IMR-90 (cell line): Measurements from ENCODE around the gene VPS26B. TPM values are rescaled to one million over a fixed set of nuclear protein-coding genes. Genes with fewer than 3 reads are reported as not detected.

ENCODE experiments used
- ATAC-seq: fragments of 200-7000 bp; cut with Tn5 transposase; 2 replicates; pipeline ENCODE4 v1.9.1; 2020; ENCODE audit warnings: low read depth, mild to moderate bottlenecking, moderate library complexity
- BruUV-seq: library from RNA; stranded (reverse); fragments of 400-500 nt; replicated peaks from 2 replicates; lab custom pipeline; 2021; lab: Mats Ljungman, UMichigan
- CTCF ChIA-PET: fragments of 300-600 bp; formaldehyde crosslinking; extraction: SDS; loops from one replicate; lab custom pipeline; 2021; ENCODE audit warnings: antibody characterized with exemption; lab: Yijun Ruan, JAX
- POLR2A ChIA-PET: fragments of 300-600 bp; sonication (Branson Sonifier 250); formaldehyde crosslinking; loops from one replicate; lab custom pipeline; 2022; ENCODE audit warnings: antibody characterized with exemption; ENCODE audit not compliant: unreplicated experiment; lab: Charles Lee
- DNase-seq: peaks from one replicate; pipeline ENCODE4 v3.0.0; 2013
- H2AFZ ChIP-seq: replicated peaks from 2 replicates; pipeline ENCODE3; 2013; ENCODE audit warnings: low read length, mild to moderate bottlenecking; ENCODE audit not compliant: poor library complexity
- H2AK5ac ChIP-seq: 2 replicates; pipeline ENCODE4 v1.6.1; 2013; ENCODE audit warnings: low read depth, low read length, inconsistent platforms
- H2AK9ac ChIP-seq: replicated peaks from 2 replicates; pipeline ENCODE3; 2013; ENCODE audit warnings: mild to moderate bottlenecking, low read depth, low read length, moderate library complexity; ENCODE audit not compliant: poor library complexity
- H2BK120ac ChIP-seq: 2 replicates; pipeline ENCODE4 v1.6.1; 2013; ENCODE audit warnings: low read depth, low read length, inconsistent platforms
- H2BK15ac ChIP-seq: 3 replicates; pipeline ENCODE4 v1.6.1; 2013; ENCODE audit warnings: low read depth, low read length, inconsistent platforms
- H2BK20ac ChIP-seq: 2 replicates; pipeline ENCODE4 v1.6.1; 2013; ENCODE audit warnings: low read depth, mild to moderate bottlenecking, inconsistent platforms, low read length, moderate library complexity
- H2BK5ac ChIP-seq: 2 replicates; pipeline ENCODE4 v1.6.1; 2013; ENCODE audit warnings: mild to moderate bottlenecking, low read depth, low read length, inconsistent platforms; ENCODE audit not compliant: poor library complexity, severe bottlenecking
- H3K14ac ChIP-seq: replicated peaks from 2 replicates; pipeline ENCODE4 v1.6.1; 2013; ENCODE audit warnings: low read depth, low read length, inconsistent platforms
- H3K18ac ChIP-seq: 2 replicates; pipeline ENCODE4 v1.6.1; 2013; ENCODE audit warnings: low read depth, low read length, control low read depth
- H3K23ac ChIP-seq: 2 replicates; pipeline ENCODE4 v1.6.1; 2013; ENCODE audit warnings: low read depth, low read length, inconsistent platforms
- H3K27ac ChIP-seq: 2 replicates; pipeline ENCODE4 v1.5.1; 2013; ENCODE audit warnings: mild to moderate bottlenecking, control low read depth, low read length; ENCODE audit not compliant: insufficient read depth
- H3K27me3 ChIP-seq: 2 replicates; pipeline ENCODE4 v1.6.1; 2013; ENCODE audit warnings: low read length; ENCODE audit not compliant: control insufficient read depth, insufficient read depth
- H3K36me3 ChIP-seq: 2 replicates; pipeline ENCODE4 v1.6.1; 2013; ENCODE audit warnings: low read length, mixed read lengths; ENCODE audit not compliant: control insufficient read depth, insufficient read depth
- H3K4ac ChIP-seq: 2 replicates; pipeline ENCODE4 v1.6.1; 2013; ENCODE audit warnings: low read depth, low read length, inconsistent platforms
- H3K4me1 ChIP-seq: 2 replicates; pipeline ENCODE4 v1.6.1; 2013; ENCODE audit warnings: low read length, mixed read lengths; ENCODE audit not compliant: control insufficient read depth, insufficient read depth
- H3K4me2 ChIP-seq: 2 replicates; pipeline ENCODE4 v1.6.1; 2013; ENCODE audit warnings: low read depth, mild to moderate bottlenecking, control low read depth, low read length, moderate library complexity
- H3K4me3 ChIP-seq: 2 replicates; pipeline ENCODE4 v1.5.1; 2013; ENCODE audit warnings: low read depth, mild to moderate bottlenecking, control low read depth, low read length, moderate library complexity; ENCODE audit not compliant: insufficient read depth
- H3K56ac ChIP-seq: 2 replicates; pipeline ENCODE4 v1.6.1; 2013; ENCODE audit warnings: low read length, inconsistent platforms; ENCODE audit not compliant: insufficient read depth; ENCODE audit errors: extremely low read depth
- H3K79me1 ChIP-seq, 2 experiments: 2 replicates each; pipeline ENCODE4 v1.6.1; 2013; ENCODE audit warnings: low read length in 2 of 2, inconsistent platforms in 1 of 2, low read depth in 1 of 2
- H3K9ac ChIP-seq: 2 replicates; pipeline ENCODE4 v1.6.1; 2013; ENCODE audit warnings: low read depth, low read length, control low read depth
- H3K9me1 ChIP-seq: 2 replicates; pipeline ENCODE4 v1.6.1; 2013; ENCODE audit warnings: low read length, inconsistent platforms; ENCODE audit not compliant: insufficient read depth
- H3K9me3 ChIP-seq: 2 replicates; pipeline ENCODE4 v1.6.1; 2013; ENCODE audit warnings: low read length; ENCODE audit not compliant: control insufficient read depth, insufficient read depth
- H4K20me1 ChIP-seq: 2 replicates; pipeline ENCODE4 v1.6.1; 2013; ENCODE audit warnings: low read length, inconsistent platforms; ENCODE audit not compliant: insufficient read depth
- H4K5ac ChIP-seq: 2 replicates; pipeline ENCODE4 v1.6.1; 2013; ENCODE audit warnings: mild to moderate bottlenecking, low read depth, low read length, control low read depth
- H4K8ac ChIP-seq, 2 experiments: 2 replicates each; pipeline ENCODE4 v1.6.1; 2013; ENCODE audit warnings: low read depth in 2 of 2, low read length in 2 of 2, control low read depth in 1 of 2, inconsistent platforms in 1 of 2
- H4K91ac ChIP-seq: 2 replicates; pipeline ENCODE4 v1.6.1; 2013; ENCODE audit warnings: low read depth, low read length, inconsistent platforms; ENCODE audit not compliant: insufficient read depth
- BHLHE40 ChIP-seq: fragments of 150-350 bp; IDR thresholded peaks from 2 replicates; pipeline ENCODE4 v1.6.1; 2016; ENCODE audit warnings: mild to moderate bottlenecking, low read depth, low read length
- CEBPB ChIP-seq: IDR thresholded peaks from 2 replicates; pipeline ENCODE4 v1.6.1; 2012; ENCODE audit warnings: low read depth, low read length, improper control_type of control experiment
- CHD1 ChIP-seq: IDR thresholded peaks from 2 replicates; pipeline ENCODE4 v1.6.1; 2012; ENCODE audit warnings: low read depth, low read length, improper control_type of control experiment
- CTCF ChIP-seq: conservative IDR thresholded peaks from 2 replicates; pipeline ENCODE4 v1.5.1; 2012; ENCODE audit warnings: mild to moderate bottlenecking, low read depth, low read length, improper control_type of control experiment
- ELK1 ChIP-seq: fragments of 150-350 bp; IDR thresholded peaks from 2 replicates; pipeline ENCODE4 v1.6.1; 2016; ENCODE audit warnings: low read depth, mild to moderate bottlenecking, low read length, moderate library complexity, borderline replicate concordance
- FOS ChIP-seq: fragments of 150-350 bp; IDR thresholded peaks from 2 replicates; pipeline ENCODE4 v1.6.1; 2016; ENCODE audit warnings: low read depth, low read length
- MAFK ChIP-seq: IDR thresholded peaks from 2 replicates; pipeline ENCODE4 v1.6.1; 2012; ENCODE audit warnings: low read depth, low read length, improper control_type of control experiment
- MAZ ChIP-seq: IDR thresholded peaks from 2 replicates; pipeline ENCODE4 v1.6.1; 2012; ENCODE audit warnings: low read depth, mild to moderate bottlenecking, low read length, improper control_type of control experiment, moderate library complexity, borderline replicate concordance
- NFE2L2 ChIP-seq: fragments of 150-350 bp; IDR thresholded peaks from 2 replicates; pipeline ENCODE4 v1.6.1; 2016; ENCODE audit warnings: low read depth, mild to moderate bottlenecking, low read length
- POLR2A ChIP-seq: IDR thresholded peaks from 2 replicates; pipeline ENCODE4 v1.6.1; 2012; ENCODE audit warnings: mild to moderate bottlenecking, low read depth, low read length
- RAD21 ChIP-seq: IDR thresholded peaks from 2 replicates; pipeline ENCODE4 v1.6.1; 2012; ENCODE audit warnings: low read length, improper control_type of control experiment
- RCOR1 ChIP-seq: IDR thresholded peaks from 2 replicates; pipeline ENCODE4 v1.6.1; 2012; ENCODE audit warnings: mild to moderate bottlenecking, low read length, improper control_type of control experiment; ENCODE audit not compliant: insufficient replicate concordance
- RFX5 ChIP-seq: IDR thresholded peaks from 2 replicates; pipeline ENCODE4 v1.8.0; 2012; ENCODE audit warnings: low read depth, mild to moderate bottlenecking, low read length, moderate library complexity
- SMC3 ChIP-seq: fragments of 150-350 bp; IDR thresholded peaks from 2 replicates; pipeline ENCODE4 v1.6.1; 2016; ENCODE audit warnings: low read depth, mild to moderate bottlenecking, antibody characterized with exemption, low read length, moderate library complexity
- USF2 ChIP-seq: fragments of 150-350 bp; IDR thresholded peaks from 2 replicates; pipeline ENCODE4 v1.6.1; 2017; ENCODE audit warnings: mild to moderate bottlenecking, antibody characterized with exemption, low read length, low read depth
- WGBS, 2 experiments: methylation state at CpG; one replicate each; pipeline versions ENCODE4 v1.1.5 to v1.1.7; 2013; ENCODE audit warnings: missing lambda C conversion rate in 2 of 2; ENCODE audit not compliant: insufficient read length in 1 of 2; ENCODE audit errors: extremely low coverage in 2 of 2; 5-methylcytosine and 5-hydroxymethylcytosine counted together
- dilution Hi-C: fragments of 300-500 bp; cut with HindIII; formaldehyde crosslinking; loops from one replicate; pipeline ENCODE4 v1.14.3; 2018; ENCODE audit warnings: low sequenced_read_pairs; ENCODE audit not compliant: unreplicated experiment
- in situ Hi-C: fragments of 300-500 bp; cut with MboI; formaldehyde crosslinking; loops from 3 replicates; pipeline ENCODE4 v1.14.3; 2019; ENCODE audit warnings: low sequenced_read_pairs, inconsistent platforms, mixed read lengths
- intact Hi-C: fragments of 100-400 bp; cut with micrococcal nuclease; formaldehyde crosslinking; loops from 2 replicates; pipeline ENCODE4 v1.10.0; 2022
- polyA plus RNA-seq, 3 experiments: library from polyadenylated mRNA; depleted of rRNA; stranded (reverse); fragments of >200 nt; gene quantifications; 2 replicates each; pipeline ENCODE4 v1.2.3, GENCODE V29; 2012; ENCODE audit warnings: low replicate concordance in 1 of 3
- total RNA-seq: library from RNA; depleted of rRNA; stranded (reverse); fragments of >200 nt; gene quantifications from 2 replicates; pipeline ENCODE4 v1.2.3, GENCODE V29; 2012

The VPS26B gene
- total and polyA plus RNA-seq, 2 of the 4 experiments (the other 2 are of a cell fraction), result 41.6 to 51.1 TPM

- Histone ChIP-seq H2AFZ (no peak overlapping the region), H2AK5ac (no peak overlapping the region), H3K9me3 (peaks cover 9% of the 10 kb centered on the region), H2BK120ac (no peak overlapping the region), H3K36me3 (no peaks in the 10 kb centered on the region), H3K4ac (no peak overlapping the region), H4K20me1 (no peaks in the 10 kb centered on the region), H3K23ac (no peak overlapping the region), H3K4me3 (no peak overlapping the region), H2BK20ac (no peak overlapping the region), H3K4me1 (no peaks in the 10 kb centered on the region), H3K56ac (no peak overlapping the region), H3K27me3 (peaks cover 15% of the 10 kb centered on the region), H4K91ac (no peak overlapping the region), H3K18ac (no peak overlapping the region), H2AK9ac (no peak overlapping the region), H3K14ac (no peak overlapping the region), H3K27ac (no peak overlapping the region), H2BK5ac (no peak overlapping the region), H4K5ac (no peak overlapping the region), H2BK15ac (no peak overlapping the region), H3K9ac (no peak overlapping the region), H3K4me2 (no peak overlapping the region), H4K8ac (no peak overlapping the region), H3K79me1 (no peaks in the 10 kb centered on the region), H3K9me1 (no peaks in the 10 kb centered on the region)
- ChIA-PET POLR2A (no interaction called here), CTCF (no interaction called here)
- dilution Hi-C loops (no loop called here), in situ Hi-C loops (no loop called here), intact Hi-C loops (no loop called here)
- no TSS peak for BruUV-seq
- WGBS, 2 experiments, result 79% methylated on average over 10 of the region's 22 CpGs; no CpG with 5 or more reads in 1 of the 2 experiments
- ATAC-seq (no peak), DNase-seq (no peak)
- TF ChIP-seq RFX5 (no peak), MAFK (no peak), USF2 (no peak), RAD21 (no peak), SMC3 (no peak), BHLHE40 (no peak), RCOR1 (no peak), CTCF (no peak), NFE2L2 (no peak), ELK1 (no peak), CEBPB (no peak), POLR2A (no peak), MAZ (no peak), CHD1 (no peak), FOS (no peak)
These were observed 57.9 kb downstream of the VPS26B start for GRCh38 chr11:134282121-134283045.
